ENCODE data around the gene TUSC2. TPM values are rescaled to one million over a fixed set of nuclear protein-coding genes. Genes with fewer than 3 reads are reported as not detected.

TUSC2 gene
- total and polyA plus RNA-seq, 10 donors = 19.4 to 36.5 (median 24.4) TPM

GRCh38 chr3:50327129-50327528 is 894 bp downstream of the TUSC2 start:
- Histone ChIP-seq H3K36me3 (peaks cover 0 to 58% (median 43%) of the 10 kb centered on the region in 6 donors), H3K27ac (peak overlapping the region in 4 of 8 donors; percentile 85 to 93 (median 90)), H3K4me3 (peak overlapping the region; percentile 74 to 100 (median 97)), H3K9me3 (no peaks in the 10 kb centered on the region), H3K4me1 (peaks cover 36 to 98% (median 67%) of the 10 kb centered on the region in 6 donors), H3K27me3 (replicated peaks in 1 of 7) (no peaks in the 10 kb centered on the region)
- intact Hi-C loops (cut with DNase I; ENCODE audit: low total_unique reads) = loop anchor here (10.0 kb wide), 1 partner anchor 92 kb away; the partner anchor contains the start of gene GNAI2
- no peak for TF ChIP-seq POLR2AphosphoS5 (IDR thresholded peaks at IDR 0.05)
- TF ChIP-seq, protein P1, sequence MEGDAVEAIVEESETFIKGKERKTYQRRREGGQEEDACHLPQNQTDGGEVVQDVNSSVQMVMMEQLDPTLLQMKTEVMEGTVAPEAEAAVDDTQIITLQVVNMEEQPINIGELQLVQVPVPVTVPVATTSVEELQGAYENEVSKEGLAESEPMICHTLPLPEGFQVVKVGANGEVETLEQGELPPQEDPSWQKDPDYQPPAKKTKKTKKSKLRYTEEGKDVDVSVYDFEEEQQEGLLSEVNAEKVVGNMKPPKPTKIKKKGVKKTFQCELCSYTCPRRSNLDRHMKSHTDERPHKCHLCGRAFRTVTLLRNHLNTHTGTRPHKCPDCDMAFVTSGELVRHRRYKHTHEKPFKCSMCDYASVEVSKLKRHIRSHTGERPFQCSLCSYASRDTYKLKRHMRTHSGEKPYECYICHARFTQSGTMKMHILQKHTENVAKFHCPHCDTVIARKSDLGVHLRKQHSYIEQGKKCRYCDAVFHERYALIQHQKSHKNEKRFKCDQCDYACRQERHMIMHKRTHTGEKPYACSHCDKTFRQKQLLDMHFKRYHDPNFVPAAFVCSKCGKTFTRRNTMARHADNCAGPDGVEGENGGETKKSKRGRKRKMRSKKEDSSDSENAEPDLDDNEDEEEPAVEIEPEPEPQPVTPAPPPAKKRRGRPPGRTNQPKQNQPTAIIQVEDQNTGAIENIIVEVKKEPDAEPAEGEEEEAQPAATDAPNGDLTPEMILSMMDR (IDR thresholded peaks at IDR 0.05 in 8 of 11, conservative IDR thresholded peaks at IDR 0.05 in 3 of 11) = no peak
- TF ChIP-seq POLR2A (IDR thresholded peaks at IDR 0.05) = no peak
- peak; percentile 66 for DNase-seq
- 50 to 88% (median 74%) methylated on average over 2 to 4 of the region's 4 CpGs for WGBS, 5 donors

DNA sequence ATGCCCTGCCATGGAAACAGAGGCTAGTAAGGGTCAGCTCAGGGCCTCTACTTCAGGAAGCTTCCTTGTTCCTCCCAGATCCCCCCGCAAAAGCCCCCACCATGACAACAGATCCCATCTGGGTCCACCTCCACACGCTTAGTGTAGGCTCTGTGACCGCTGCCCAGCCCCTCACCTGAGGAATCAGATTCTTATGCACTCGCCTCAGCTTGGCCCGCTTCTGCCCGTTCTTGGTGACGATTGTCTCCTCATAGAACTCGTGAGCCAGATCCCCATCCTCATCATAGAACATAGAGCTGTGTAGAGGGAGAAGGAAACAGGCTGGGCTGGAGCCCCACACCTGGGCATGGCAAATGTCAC is 1.9 kb downstream of the TUSC2 start:
- DNase-seq = peak; percentile 71
- no peaks in the 10 kb centered on the region for H3K9me3 ChIP-seq
- H3K36me3 ChIP-seq = peaks cover 0 to 48% (median 34%) of the 10 kb centered on the region in 6 donors
- H3K4me1 ChIP-seq = peaks cover 37 to 95% (median 72%) of the 10 kb centered on the region in 6 donors
- H3K4me3 ChIP-seq = no peak overlapping the region
- H3K27ac ChIP-seq = peak overlapping the region in 5 of 8 donors; percentile 34 to 96 (median 95)
- TF ChIP-seq, protein P1 (IDR thresholded peaks at IDR 0.05 in 8 of 11, conservative IDR thresholded peaks at IDR 0.05 in 3 of 11) = no peak
- no peak for TF ChIP-seq POLR2A (IDR thresholded peaks at IDR 0.05)
- no peaks in the 10 kb centered on the region for H3K27me3 ChIP-seq (replicated peaks in 1 of 7)
- intact Hi-C loops (cut with DNase I; ENCODE audit: low total_unique reads) = loop anchor here (10.0 kb wide), 1 partner anchor 91 kb away; the partner anchor contains the start of gene GNAI2
- WGBS, 5 donors = 90 to 96% (median 95%) methylated on average over 8 of the region's 8 CpGs

- peaks cover 37 to 93% (median 74%) of the 10 kb centered on the region in 6 donors for H3K4me1 ChIP-seq
- TF ChIP-seq POLR2A (IDR thresholded peaks at IDR 0.05) (no peak), POLR2AphosphoS5 (IDR thresholded peaks at IDR 0.05) (no peak)
- TF ChIP-seq, protein P1 (IDR thresholded peaks at IDR 0.05 in 8 of 11, conservative IDR thresholded peaks at IDR 0.05 in 3 of 11) = no peak
- H3K27ac ChIP-seq = peak overlapping the region in 7 of 8 donors; percentile 22 to 96 (median 93)
- DNase-seq = peak; percentile 64
- no peak overlapping the region for H3K4me3 ChIP-seq
- no peaks in the 10 kb centered on the region for H3K9me3 ChIP-seq
- WGBS, 5 donors = 78 to 89% (median 82%) methylated on average over 11 of the region's 11 CpGs
- H3K36me3 ChIP-seq = peaks cover 0 to 48% (median 28%) of the 10 kb centered on the region in 6 donors
- H3K27me3 ChIP-seq (replicated peaks in 1 of 7) = no peaks in the 10 kb centered on the region
- intact Hi-C loops (cut with DNase I; ENCODE audit: low total_unique reads) = loop anchor here (10.0 kb wide), 1 partner anchor 91 kb away; the partner anchor contains the start of gene GNAI2
Measured at GRCh38 chr3:50325497-50326181, 2.4 kb downstream of the TUSC2 start.

DNA sequence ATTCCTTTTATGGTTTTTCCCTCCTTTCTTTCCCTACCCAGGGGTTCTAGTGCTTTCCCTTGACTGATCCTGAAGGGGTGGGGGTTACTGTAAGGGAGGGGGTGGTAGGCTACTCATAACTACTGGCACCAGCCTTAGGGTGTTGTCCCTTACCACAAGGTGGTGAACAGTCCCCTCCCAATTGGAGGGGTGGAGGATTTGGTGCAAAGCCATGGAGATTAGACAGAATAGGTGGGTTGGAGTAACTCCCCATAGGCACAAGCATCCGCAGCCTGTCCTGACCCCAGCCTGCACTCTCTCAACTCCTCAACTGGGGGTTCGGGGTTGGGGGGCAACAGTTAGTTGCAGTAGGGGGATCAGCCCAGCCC is 2.9 kb downstream of the TUSC2 start:
- Histone ChIP-seq H3K27me3 (replicated peaks in 1 of 7) (no peaks in the 10 kb centered on the region), H3K36me3 (peaks cover 0 to 48% (median 23%) of the 10 kb centered on the region in 6 donors), H3K27ac (peak overlapping the region in 7 of 8 donors; percentile 86 to 96 (median 93)), H3K9me3 (no peaks in the 10 kb centered on the region), H3K4me3 (no peak overlapping the region), H3K4me1 (peaks cover 37 to 93% (median 79%) of the 10 kb centered on the region in 6 donors)
- DNase-seq = no peak
- intact Hi-C loops (cut with DNase I; ENCODE audit: low total_unique reads) = loop anchor here (10.0 kb wide), 1 partner anchor 90 kb away; the partner anchor contains the start of gene GNAI2
- 74 to 96% (median 83%) methylated on average over 2 of the region's 2 CpGs for WGBS, 5 donors
- no peak for TF ChIP-seq POLR2AphosphoS5 (IDR thresholded peaks at IDR 0.05)
- TF ChIP-seq POLR2A (IDR thresholded peaks at IDR 0.05) = no peak
- TF ChIP-seq, protein P1 (IDR thresholded peaks at IDR 0.05 in 8 of 11, conservative IDR thresholded peaks at IDR 0.05 in 3 of 11) = no peak
